Right ventricle myocardium superior (tissue), 1 donor: ENCODE results near the gene C14orf132. TPM values are rescaled to one million over a fixed set of nuclear protein-coding genes. Genes with fewer than 3 reads are reported as not detected.
A peak's percentile ranks its signal among the peaks of the same experiment; 100 is the strongest.
"Not testable (repeated sequence)": the region's sequence is repeated elsewhere in the genome, so short reads cannot be mapped to it uniquely, and the experiment has no call there.

Experiments
- ATAC-seq: fragments of 200-7000 bp; cut with Tn5 transposase; one replicate; pipeline ENCODE4 v1.9.1; 2020; ENCODE audit warnings: mild to moderate bottlenecking; ENCODE audit not compliant: poor library complexity
- DNase-seq: peaks from one replicate; pipeline ENCODE4 v3.0.0-alpha.2; 2020
- intact Hi-C: fragments of 100-400 bp; cut with DNase I; formaldehyde crosslinking; loops from one replicate; pipeline ENCODE4 v1.11.2; 2022
- long read RNA-seq: library from polyadenylated mRNA; unstranded; transcript quantifications from one replicate; pipeline ENCODE4 v2.0.0, GENCODE V29; 2021
- total RNA-seq: library from RNA; stranded (reverse); fragmentation: NEBNext Ultra II Directional; extraction: Animal tissue kit (Norgen Biotek cat#: 25700); gene quantifications from one replicate; pipeline ENCODE4 v1.2.1, GENCODE V29; 2021
- donor health status: DM: no; HTN: yes; CAD: no; lungs with severe emphysema.

C14orf132 gene
- total RNA-seq = 2.4 TPM
- long read RNA-seq, partial matches to known transcripts = 0 of 1 reads
- long read RNA-seq, other reads (novel, unspliced or antisense) = 1 of 1 reads

GRCh38 chr14:96038920-96039632, at the start of gene C14orf132:
Gene C14orf132 (plus strand): TSS chr14:96039362. CDS start chr14:96039501, 139 bp downstream.
- ATAC-seq = peak; percentile 94
- peak; percentile 78 for DNase-seq
- intact Hi-C loops = no loop called here

- DNase-seq (no peak), ATAC-seq (peak; percentile 38)
- intact Hi-C loops = loop anchor here (2.0 kb wide), 1 partner anchor 433 kb away; no protein-coding TSS in a partner anchor
Measured at GRCh38 chr14:95993768-95994592, 45.2 kb upstream of the C14orf132 start.

GRCh38 chr14:95994593-95994928, 44.6 kb upstream of the C14orf132 start:
- ATAC-seq = no peak
- no peak for DNase-seq
- intact Hi-C loops = loop anchor here (2.0 kb wide), 1 partner anchor 434 kb away; no protein-coding TSS in a partner anchor

- no peak for DNase-seq
- ATAC-seq = no peak
- intact Hi-C loops = no loop called here
Measured at GRCh38 chr14:95998656-95999055, 40.5 kb upstream of the C14orf132 start.

GRCh38 chr14:96001866-96002497, 37.2 kb upstream of the C14orf132 start:
- ATAC-seq = no peak
- intact Hi-C loops = loop anchor here (10.0 kb wide), 1 partner anchor 273 kb away; no protein-coding TSS in a partner anchor
- DNase-seq = no peak

- intact Hi-C loops = loop anchor here (10.0 kb wide), 1 partner anchor 272 kb away; no protein-coding TSS in a partner anchor
- ATAC-seq (no peak), DNase-seq (no peak)
Measured at GRCh38 chr14:96002498-96002884, 36.7 kb upstream of the C14orf132 start.

GRCh38 chr14:96011131-96011530, 28.0 kb upstream of the C14orf132 start:
- ATAC-seq (no peak), DNase-seq (no peak)
- intact Hi-C loops = no loop called here

- ATAC-seq = no peak
- intact Hi-C loops = no loop called here
- DNase-seq = no peak
Measured at GRCh38 chr14:96011607-96012006, 27.6 kb upstream of the C14orf132 start.

GRCh38 chr14:96012757-96013156, 26.4 kb upstream of the C14orf132 start:
- DNase-seq, intact Hi-C loops, ATAC-seq: not testable (repeated sequence)

- intact Hi-C loops = no loop called here
- ATAC-seq = no peak
- DNase-seq = no peak
Measured at GRCh38 chr14:96014176-96014575, 25.0 kb upstream of the C14orf132 start.

- DNase-seq = no peak
- intact Hi-C loops = no loop called here
Measured at GRCh38 chr14:96016501-96017160, 22.5 kb upstream of the C14orf132 start.

GRCh38 chr14:96017882-96018281, 21.3 kb upstream of the C14orf132 start:
- intact Hi-C loops = no loop called here
- ATAC-seq (no peak), DNase-seq (no peak)

More at GRCh38 chr14:96016501-96017160, 22.5 kb upstream of the C14orf132 start:
- ATAC-seq = no peak

- no peak for ATAC-seq
- intact Hi-C loops = no loop called here
- DNase-seq = no peak
Measured at GRCh38 chr14:96027431-96028355, 11.5 kb upstream of the C14orf132 start.

GRCh38 chr14:96029089-96029645, 10.0 kb upstream of the C14orf132 start:
- ATAC-seq = no peak
- intact Hi-C loops = no loop called here

GRCh38 chr14:96030108-96030760, 8.9 kb upstream of the C14orf132 start:
- intact Hi-C loops = no loop called here
- DNase-seq (no peak), ATAC-seq (no peak)

More at GRCh38 chr14:96029089-96029645, 10.0 kb upstream of the C14orf132 start:
- DNase-seq = no peak

GRCh38 chr14:96031691-96032090, 7.5 kb upstream of the C14orf132 start:
- ATAC-seq = no peak
- intact Hi-C loops = no loop called here
- DNase-seq = no peak

- intact Hi-C loops = no loop called here
Measured at GRCh38 chr14:96035456-96035855, 3.7 kb upstream of the C14orf132 start.

More at GRCh38 chr14:96035456-96035855, 3.7 kb upstream of the C14orf132 start:
- ATAC-seq (no peak), DNase-seq (no peak)
